ENCODE data around the gene CDH12.

DNA sequence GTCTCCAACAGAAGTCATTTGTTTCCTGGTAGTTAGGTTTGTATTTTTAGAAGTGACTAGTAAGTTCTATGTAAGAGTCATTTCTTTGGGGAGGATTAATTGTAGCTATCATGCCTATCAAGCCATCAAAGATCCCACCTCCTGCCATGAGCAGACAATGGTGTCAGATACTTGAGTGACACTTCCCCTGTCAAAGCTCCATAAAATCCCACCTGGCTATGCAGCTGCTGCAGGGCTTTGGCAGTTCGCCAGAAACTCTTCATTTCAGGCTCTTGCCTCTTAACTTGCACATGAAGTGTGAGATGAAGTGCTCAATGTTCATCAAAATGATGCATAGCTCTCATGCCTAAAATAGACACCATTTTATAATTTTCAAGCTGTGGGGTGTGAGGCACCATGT is 312.1 kb downstream of the CDH12 start:
- TF ChIP-seq EZH2 (IDR thresholded peaks at IDR 0.05) (no peak), SP1 (IDR thresholded peaks at IDR 0.05; ENCODE audit: low read depth) (no peak), CBX3 (IDR thresholded peaks at IDR 0.05; ENCODE audit: low read depth) (no peak), RAD21 (IDR thresholded peaks at IDR 0.05; ENCODE audit: low read depth) (no peak), TCF7L2 (IDR thresholded peaks at IDR 0.05; ENCODE audit: borderline replicate concordance, extremely low read depth, insufficient read depth, insufficient read length) (no peak), POLR2AphosphoS5 (IDR thresholded peaks at IDR 0.05; ENCODE audit: low read depth, low read length) (no peak)
- TF ChIP-seq, protein P1, sequence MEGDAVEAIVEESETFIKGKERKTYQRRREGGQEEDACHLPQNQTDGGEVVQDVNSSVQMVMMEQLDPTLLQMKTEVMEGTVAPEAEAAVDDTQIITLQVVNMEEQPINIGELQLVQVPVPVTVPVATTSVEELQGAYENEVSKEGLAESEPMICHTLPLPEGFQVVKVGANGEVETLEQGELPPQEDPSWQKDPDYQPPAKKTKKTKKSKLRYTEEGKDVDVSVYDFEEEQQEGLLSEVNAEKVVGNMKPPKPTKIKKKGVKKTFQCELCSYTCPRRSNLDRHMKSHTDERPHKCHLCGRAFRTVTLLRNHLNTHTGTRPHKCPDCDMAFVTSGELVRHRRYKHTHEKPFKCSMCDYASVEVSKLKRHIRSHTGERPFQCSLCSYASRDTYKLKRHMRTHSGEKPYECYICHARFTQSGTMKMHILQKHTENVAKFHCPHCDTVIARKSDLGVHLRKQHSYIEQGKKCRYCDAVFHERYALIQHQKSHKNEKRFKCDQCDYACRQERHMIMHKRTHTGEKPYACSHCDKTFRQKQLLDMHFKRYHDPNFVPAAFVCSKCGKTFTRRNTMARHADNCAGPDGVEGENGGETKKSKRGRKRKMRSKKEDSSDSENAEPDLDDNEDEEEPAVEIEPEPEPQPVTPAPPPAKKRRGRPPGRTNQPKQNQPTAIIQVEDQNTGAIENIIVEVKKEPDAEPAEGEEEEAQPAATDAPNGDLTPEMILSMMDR (IDR thresholded peaks at IDR 0.05 in 2 of 3, conservative IDR thresholded peaks at IDR 0.05 in 1 of 3; ENCODE audit: borderline replicate concordance in 1 of 3, insufficient read depth in 1 of 3, low read depth in 2 of 3, low read length in 2 of 3), result no peak
- TF ChIP-seq, protein P2, sequence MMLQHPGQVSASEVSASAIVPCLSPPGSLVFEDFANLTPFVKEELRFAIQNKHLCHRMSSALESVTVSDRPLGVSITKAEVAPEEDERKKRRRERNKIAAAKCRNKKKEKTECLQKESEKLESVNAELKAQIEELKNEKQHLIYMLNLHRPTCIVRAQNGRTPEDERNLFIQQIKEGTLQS (IDR thresholded peaks at IDR 0.05), result no peak
- TF ChIP-seq, protein P3, sequence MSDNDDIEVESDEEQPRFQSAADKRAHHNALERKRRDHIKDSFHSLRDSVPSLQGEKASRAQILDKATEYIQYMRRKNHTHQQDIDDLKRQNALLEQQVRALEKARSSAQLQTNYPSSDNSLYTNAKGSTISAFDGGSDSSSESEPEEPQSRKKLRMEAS (IDR thresholded peaks at IDR 0.05), result no peak
